ENCODE data around the gene UNC13A.
"Not testable (repeated sequence)": the region's sequence is repeated elsewhere in the genome, so short reads cannot be mapped to it uniquely, and the experiment has no call there.

UNC13A gene

GRCh38 chr19:17598953-17599352 is 89.2 kb downstream of the UNC13A start:
- Histone ChIP-seq H3K9me3 (ENCODE audit: control insufficient read depth, low read length) (no peaks in the 10 kb centered on the region), H3K27ac (ENCODE audit: insufficient read depth, low read length, poor library complexity, severe bottlenecking) (no peak overlapping the region), H3K36me3 (ENCODE audit: control insufficient read depth, insufficient read depth, low read length) (no peaks in the 10 kb centered on the region), H3K4me1 (ENCODE audit: control insufficient read depth, insufficient read depth, low read length, poor library complexity, severe bottlenecking) (no peaks in the 10 kb centered on the region), H3K4me3 (ENCODE audit: insufficient read depth, low read depth, low read length, poor library complexity, severe bottlenecking) (no peak overlapping the region), H3K27me3 (replicated peaks; ENCODE audit: control insufficient read depth, insufficient read depth, low read length, poor library complexity, severe bottlenecking) (peaks cover 11% of the 10 kb centered on the region)
- no peak for DNase-seq

DNA sequence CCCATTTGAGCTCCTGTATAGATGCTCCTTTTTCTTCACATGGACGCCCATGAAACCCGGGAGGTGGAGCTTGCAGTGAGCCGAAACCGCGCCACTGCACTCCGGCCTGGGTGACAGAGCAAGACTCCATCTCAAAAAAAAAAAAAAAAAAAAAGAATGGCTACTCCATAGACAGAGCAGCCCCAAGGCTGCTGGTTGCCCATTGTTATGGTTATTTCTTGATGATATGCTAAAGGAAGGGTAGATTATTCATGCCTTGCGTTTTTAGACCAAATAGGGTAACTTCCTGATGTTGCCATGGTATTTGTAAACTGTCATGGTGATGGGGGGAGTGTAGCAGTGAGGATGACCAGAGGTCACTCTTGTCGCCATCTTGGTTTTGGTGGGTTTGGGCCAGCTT is 90.1 kb downstream of the UNC13A start:
- not testable (repeated sequence) for H3K9me3 ChIP-seq (ENCODE audit: control insufficient read depth, low read length); H3K36me3 ChIP-seq (ENCODE audit: control insufficient read depth, insufficient read depth, low read length); H3K27ac ChIP-seq (ENCODE audit: insufficient read depth, low read length, poor library complexity, severe bottlenecking); H3K4me3 ChIP-seq (ENCODE audit: insufficient read depth, low read depth, low read length, poor library complexity, severe bottlenecking); H3K4me1 ChIP-seq (ENCODE audit: control insufficient read depth, insufficient read depth, low read length, poor library complexity, severe bottlenecking); DNase-seq
- peaks cover 11% of the 10 kb centered on the region for H3K27me3 ChIP-seq (replicated peaks; ENCODE audit: control insufficient read depth, insufficient read depth, low read length, poor library complexity, severe bottlenecking)

DNA sequence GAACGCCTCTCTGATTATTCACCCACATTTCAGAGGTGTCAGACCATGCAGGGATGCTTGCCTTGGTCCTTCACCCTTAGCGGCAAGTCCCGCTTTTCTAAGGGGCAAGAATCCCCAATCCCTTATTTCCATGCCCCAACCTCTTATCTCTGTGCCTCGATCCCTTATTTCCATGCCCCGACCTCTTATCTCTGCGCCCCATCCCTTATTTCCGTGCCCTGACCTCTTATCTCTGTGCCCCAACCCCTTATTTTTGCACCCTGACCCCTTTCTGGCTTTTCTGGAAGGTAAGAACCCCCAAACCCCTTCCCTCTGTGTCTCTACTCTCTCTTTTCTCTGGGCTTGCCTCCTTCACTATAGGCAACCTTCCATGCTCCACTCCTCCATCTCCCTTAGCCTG is 93.9 kb downstream of the UNC13A start:
- H3K27ac ChIP-seq (ENCODE audit: insufficient read depth, low read length, poor library complexity, severe bottlenecking); H3K4me3 ChIP-seq (ENCODE audit: insufficient read depth, low read depth, low read length, poor library complexity, severe bottlenecking); H3K36me3 ChIP-seq (ENCODE audit: control insufficient read depth, insufficient read depth, low read length); DNase-seq; H3K4me1 ChIP-seq (ENCODE audit: control insufficient read depth, insufficient read depth, low read length, poor library complexity, severe bottlenecking); H3K9me3 ChIP-seq (ENCODE audit: control insufficient read depth, low read length); H3K27me3 ChIP-seq (replicated peaks; ENCODE audit: control insufficient read depth, insufficient read depth, low read length, poor library complexity, severe bottlenecking): not testable (repeated sequence)

DNA sequence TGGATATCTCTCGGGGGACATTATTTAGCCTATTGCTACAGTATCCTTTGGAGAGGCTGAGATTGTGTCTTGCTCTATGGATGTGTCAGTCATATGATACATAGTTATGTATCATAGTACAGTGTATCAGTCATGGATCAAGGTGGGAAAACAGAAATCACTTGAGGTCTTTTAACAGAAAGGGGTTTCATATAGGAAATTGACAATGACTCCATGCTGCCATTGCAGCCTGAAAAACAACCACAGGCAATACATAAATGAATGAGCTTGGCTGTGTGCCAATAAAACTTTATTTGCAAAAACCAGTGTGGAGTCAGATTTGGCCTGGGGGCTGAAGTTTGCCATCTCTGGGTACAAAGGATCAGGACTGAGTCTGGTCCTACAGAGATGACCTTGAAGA is 97.3 kb downstream of the UNC13A start:
- no peak overlapping the region for H3K4me3 ChIP-seq (ENCODE audit: insufficient read depth, low read depth, low read length, poor library complexity, severe bottlenecking)
- no peaks in the 10 kb centered on the region for H3K4me1 ChIP-seq (ENCODE audit: control insufficient read depth, insufficient read depth, low read length, poor library complexity, severe bottlenecking)
- DNase-seq: no peak
- no peaks in the 10 kb centered on the region for H3K27me3 ChIP-seq (replicated peaks; ENCODE audit: control insufficient read depth, insufficient read depth, low read length, poor library complexity, severe bottlenecking)
- H3K9me3 ChIP-seq (ENCODE audit: control insufficient read depth, low read length): no peaks in the 10 kb centered on the region
- H3K36me3 ChIP-seq (ENCODE audit: control insufficient read depth, insufficient read depth, low read length): no peaks in the 10 kb centered on the region
- H3K27ac ChIP-seq (ENCODE audit: insufficient read depth, low read length, poor library complexity, severe bottlenecking): no peak overlapping the region

- not testable (repeated sequence) for H3K27me3 ChIP-seq (replicated peaks; ENCODE audit: control insufficient read depth, insufficient read depth, low read length, poor library complexity, severe bottlenecking); H3K4me1 ChIP-seq (ENCODE audit: control insufficient read depth, insufficient read depth, low read length, poor library complexity, severe bottlenecking); DNase-seq; H3K27ac ChIP-seq (ENCODE audit: insufficient read depth, low read length, poor library complexity, severe bottlenecking); H3K9me3 ChIP-seq (ENCODE audit: control insufficient read depth, low read length); H3K4me3 ChIP-seq (ENCODE audit: insufficient read depth, low read depth, low read length, poor library complexity, severe bottlenecking)
- H3K36me3 ChIP-seq (ENCODE audit: control insufficient read depth, insufficient read depth, low read length): peaks cover 13% of the 10 kb centered on the region
Measured at GRCh38 chr19:17585395-17585794, 102.8 kb downstream of the UNC13A start.

DNA sequence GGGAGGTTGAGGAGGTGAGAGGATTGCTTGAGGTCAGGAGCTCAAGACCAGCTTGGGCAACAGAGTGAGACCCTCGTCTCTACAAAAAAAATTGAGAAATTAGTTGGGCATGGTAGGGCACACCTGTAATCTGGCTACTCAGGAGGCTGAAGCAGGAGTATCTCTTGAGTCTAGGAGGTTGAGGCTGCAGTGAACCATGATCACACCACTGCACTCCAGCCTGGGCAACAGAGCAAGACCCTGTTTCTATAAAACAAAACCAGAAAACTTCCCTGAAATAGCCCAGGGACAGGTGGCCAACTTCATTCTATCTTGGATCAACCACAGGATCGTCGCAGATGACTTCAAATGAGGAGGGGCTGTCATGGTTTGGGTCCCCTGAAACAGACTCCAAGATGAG is 104.0 kb downstream of the UNC13A start:
- Histone ChIP-seq H3K36me3 (ENCODE audit: control insufficient read depth, insufficient read depth, low read length) (peaks cover 20% of the 10 kb centered on the region), H3K4me1 (ENCODE audit: control insufficient read depth, insufficient read depth, low read length, poor library complexity, severe bottlenecking) (no peaks in the 10 kb centered on the region), H3K4me3 (ENCODE audit: insufficient read depth, low read depth, low read length, poor library complexity, severe bottlenecking) (no peak overlapping the region), H3K27me3 (replicated peaks; ENCODE audit: control insufficient read depth, insufficient read depth, low read length, poor library complexity, severe bottlenecking) (no peaks in the 10 kb centered on the region), H3K9me3 (ENCODE audit: control insufficient read depth, low read length) (no peaks in the 10 kb centered on the region), H3K27ac (ENCODE audit: insufficient read depth, low read length, poor library complexity, severe bottlenecking) (no peak overlapping the region)
- no peak for DNase-seq

DNA sequence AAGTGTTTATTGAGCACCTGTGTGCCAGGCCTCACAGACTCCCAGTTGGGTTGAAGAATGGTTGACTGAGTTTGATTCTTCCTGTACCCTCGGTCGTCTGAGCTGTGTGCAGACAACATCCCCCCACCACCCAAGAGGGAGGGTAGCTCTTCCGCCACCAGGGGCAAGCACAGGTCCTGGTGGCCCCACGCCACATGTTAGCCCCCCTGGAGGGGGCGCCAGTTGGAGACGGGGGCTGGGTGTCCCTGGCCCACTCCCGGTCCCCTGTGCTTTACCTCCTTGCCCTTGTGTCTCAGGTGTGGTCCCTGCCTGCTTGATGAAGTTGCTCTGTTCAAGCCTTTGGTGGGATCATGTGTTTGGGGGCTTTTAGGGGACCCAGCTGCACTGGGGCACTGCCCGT is 105.5 kb downstream of the UNC13A start:
- Histone ChIP-seq H3K9me3 (ENCODE audit: control insufficient read depth, low read length) (no peaks in the 10 kb centered on the region), H3K4me3 (ENCODE audit: insufficient read depth, low read depth, low read length, poor library complexity, severe bottlenecking) (no peak overlapping the region), H3K27ac (ENCODE audit: insufficient read depth, low read length, poor library complexity, severe bottlenecking) (no peak overlapping the region), H3K27me3 (replicated peaks; ENCODE audit: control insufficient read depth, insufficient read depth, low read length, poor library complexity, severe bottlenecking) (no peaks in the 10 kb centered on the region), H3K4me1 (ENCODE audit: control insufficient read depth, insufficient read depth, low read length, poor library complexity, severe bottlenecking) (no peaks in the 10 kb centered on the region), H3K36me3 (ENCODE audit: control insufficient read depth, insufficient read depth, low read length) (peaks cover 35% of the 10 kb centered on the region)
- no peak for DNase-seq

- Histone ChIP-seq H3K36me3 (ENCODE audit: control insufficient read depth, insufficient read depth, low read length) (peaks cover 37% of the 10 kb centered on the region), H3K4me1 (ENCODE audit: control insufficient read depth, insufficient read depth, low read length, poor library complexity, severe bottlenecking) (no peaks in the 10 kb centered on the region), H3K27me3 (replicated peaks; ENCODE audit: control insufficient read depth, insufficient read depth, low read length, poor library complexity, severe bottlenecking) (no peaks in the 10 kb centered on the region), H3K4me3 (ENCODE audit: insufficient read depth, low read depth, low read length, poor library complexity, severe bottlenecking) (no peak overlapping the region), H3K27ac (ENCODE audit: insufficient read depth, low read length, poor library complexity, severe bottlenecking) (no peak overlapping the region), H3K9me3 (ENCODE audit: control insufficient read depth, low read length) (no peaks in the 10 kb centered on the region)
- DNase-seq: no peak
Measured at GRCh38 chr19:17581211-17581874, 106.8 kb downstream of the UNC13A start.

DNA sequence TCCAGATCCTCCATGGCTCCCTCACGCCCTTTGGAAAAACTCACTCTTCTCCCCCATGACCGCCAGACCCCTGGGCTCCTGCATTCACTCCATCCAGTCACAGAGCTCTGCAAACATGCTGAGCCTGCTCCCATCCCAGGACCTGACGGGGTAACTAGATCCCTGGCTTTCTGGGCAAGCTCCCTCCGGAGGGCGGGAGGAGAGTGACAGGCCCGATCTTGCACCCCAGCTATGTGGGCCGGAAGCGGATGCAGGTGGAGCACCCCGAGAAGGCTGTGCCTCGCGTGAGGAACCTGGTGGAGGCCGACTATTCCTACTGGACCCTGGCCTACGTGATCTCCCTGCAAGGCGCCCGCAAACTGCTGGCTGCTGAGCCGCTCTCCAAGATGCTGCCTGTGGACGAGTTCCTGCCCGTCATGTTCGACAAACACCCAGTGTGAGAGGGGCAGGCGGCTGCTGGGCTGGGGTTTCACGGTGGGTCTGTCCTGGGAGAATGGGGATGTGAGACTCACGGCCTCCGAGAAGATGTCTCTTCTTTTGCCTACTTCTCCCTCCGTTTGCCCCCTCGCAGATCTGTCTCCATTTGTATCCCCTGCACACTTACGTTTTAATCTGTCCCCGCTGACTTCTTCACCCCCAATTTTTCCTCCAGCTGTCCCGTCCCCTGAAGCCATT is 107.5 kb downstream of the UNC13A start:
- no peaks in the 10 kb centered on the region for H3K9me3 ChIP-seq (ENCODE audit: control insufficient read depth, low read length)
- H3K27ac ChIP-seq (ENCODE audit: insufficient read depth, low read length, poor library complexity, severe bottlenecking): no peak overlapping the region
- H3K36me3 ChIP-seq (ENCODE audit: control insufficient read depth, insufficient read depth, low read length): peaks cover 38% of the 10 kb centered on the region
- no peaks in the 10 kb centered on the region for H3K27me3 ChIP-seq (replicated peaks; ENCODE audit: control insufficient read depth, insufficient read depth, low read length, poor library complexity, severe bottlenecking)
- no peak for DNase-seq
- no peak overlapping the region for H3K4me3 ChIP-seq (ENCODE audit: insufficient read depth, low read depth, low read length, poor library complexity, severe bottlenecking)
- H3K4me1 ChIP-seq (ENCODE audit: control insufficient read depth, insufficient read depth, low read length, poor library complexity, severe bottlenecking): no peaks in the 10 kb centered on the region

- no peaks in the 10 kb centered on the region for H3K9me3 ChIP-seq (ENCODE audit: control insufficient read depth, low read length)
- H3K36me3 ChIP-seq (ENCODE audit: control insufficient read depth, insufficient read depth, low read length): peaks cover 42% of the 10 kb centered on the region
- H3K4me1 ChIP-seq (ENCODE audit: control insufficient read depth, insufficient read depth, low read length, poor library complexity, severe bottlenecking): no peaks in the 10 kb centered on the region
- no peak for DNase-seq
- H3K27me3 ChIP-seq (replicated peaks; ENCODE audit: control insufficient read depth, insufficient read depth, low read length, poor library complexity, severe bottlenecking): no peaks in the 10 kb centered on the region
- H3K4me3 ChIP-seq (ENCODE audit: insufficient read depth, low read depth, low read length, poor library complexity, severe bottlenecking): no peak overlapping the region
- H3K27ac ChIP-seq (ENCODE audit: insufficient read depth, low read length, poor library complexity, severe bottlenecking): no peak overlapping the region
Measured at GRCh38 chr19:17579661-17580244, 108.4 kb downstream of the UNC13A start.

Data from effector memory CD4-positive, alpha-beta T cell (primary cell).